Non-pigmented ciliary epithelial cell (primary cell): ENCODE results near the gene SRRM3.
A peak's percentile ranks its signal among the peaks of the same experiment; 100 is the strongest.
"Not testable (repeated sequence)": the region's sequence is repeated elsewhere in the genome, so short reads cannot be mapped to it uniquely, and the experiment has no call there.

Source experiments
- DNase-seq: peaks from one replicate; pipeline ENCODE4 v3.0.0-alpha.2; 2010; ENCODE audit warnings: low read depth

Gene SRRM3

GRCh38 chr7:76290847-76291350 lies 89.2 kb downstream of the SRRM3 start:
- not testable (repeated sequence) for DNase-seq

DNA sequence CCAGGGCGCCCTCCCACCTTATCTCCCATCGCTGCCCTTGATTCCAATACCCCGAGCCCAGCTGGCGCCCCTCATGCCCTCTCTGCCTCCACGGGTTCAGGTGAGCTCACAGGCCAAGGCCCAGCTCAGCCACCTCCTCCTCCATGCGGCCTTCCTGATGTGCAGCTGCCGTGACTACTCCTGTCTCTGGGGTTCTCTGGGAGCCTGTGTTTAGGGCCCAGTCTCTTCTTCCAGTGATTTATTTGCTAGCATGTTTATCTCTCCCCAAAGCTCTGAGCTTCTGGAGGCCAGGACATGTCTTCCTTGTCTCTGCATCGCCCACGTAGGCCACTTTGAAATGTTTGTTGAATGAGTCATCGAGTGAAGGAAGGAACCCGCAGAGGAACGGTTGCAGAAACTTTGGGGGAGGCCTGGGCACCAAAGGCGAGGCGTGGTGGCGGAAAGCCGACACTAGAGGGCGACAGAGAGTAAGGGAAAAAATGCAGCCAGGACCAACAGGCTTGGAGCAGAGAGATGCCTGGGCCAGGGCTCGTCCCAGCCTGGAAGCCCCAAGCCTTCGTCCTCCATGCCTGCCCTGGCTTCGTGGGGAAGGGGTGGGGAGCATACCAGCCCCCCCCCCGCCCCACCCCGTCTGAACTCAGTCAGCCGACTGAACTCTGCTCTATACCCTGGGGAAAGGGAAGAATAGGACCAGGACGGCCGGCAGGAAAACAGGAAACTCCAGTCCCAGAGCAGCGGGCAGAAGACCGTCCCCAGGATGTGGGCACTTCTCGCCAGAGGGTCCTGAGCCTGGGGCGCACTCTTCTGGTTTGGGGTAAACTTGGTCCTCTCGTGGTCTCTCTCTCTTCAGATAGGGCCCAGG lies 89.9 kb downstream of the SRRM3 start:
- DNase-seq, result peak; percentile 95

DNA sequence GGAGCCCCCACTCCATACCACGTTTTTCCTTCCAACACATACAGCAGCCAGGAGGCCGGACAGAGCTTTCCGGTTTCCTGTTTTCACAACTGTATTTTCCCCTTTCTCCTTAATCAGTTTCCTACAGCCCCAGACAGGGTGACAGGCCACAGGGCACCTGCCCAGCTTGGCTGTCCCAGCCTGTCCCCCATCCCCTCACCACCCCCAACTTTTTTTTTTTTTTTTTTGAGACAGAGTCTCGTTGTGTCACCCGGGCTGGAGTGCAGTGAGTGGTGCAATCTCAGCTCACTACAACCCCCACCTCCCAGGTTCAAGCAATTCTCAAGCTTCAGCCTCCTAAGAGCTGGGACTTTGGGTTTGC lies 90.5 kb downstream of the SRRM3 start:
- DNase-seq, result no peak

DNA sequence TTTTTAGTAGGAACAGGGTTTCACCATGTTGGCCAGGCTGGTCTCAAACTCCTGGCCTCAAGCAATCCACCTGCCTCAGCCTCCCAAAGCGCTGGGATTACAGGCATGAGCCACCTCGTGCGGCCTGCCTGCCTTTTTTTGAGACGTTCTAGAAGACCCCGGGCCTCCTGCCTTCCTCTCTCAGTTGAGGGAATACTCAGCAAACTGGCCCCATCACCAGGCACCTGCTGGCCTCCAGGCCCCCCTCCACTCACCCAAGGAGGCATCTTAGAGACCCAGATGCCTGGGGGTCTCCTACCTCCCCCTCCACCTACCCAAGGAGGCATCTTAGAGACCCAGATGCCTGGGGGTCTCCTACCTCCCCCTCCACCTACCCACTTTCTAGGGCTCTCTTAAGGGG lies 91.2 kb downstream of the SRRM3 start:
- DNase-seq, result not testable (repeated sequence)

GRCh38 chr7:76293407-76293901 lies 91.8 kb downstream of the SRRM3 start:
- DNase-seq, result no peak

- peak; percentile 81 for DNase-seq
These were observed 92.8 kb downstream of the SRRM3 start for GRCh38 chr7:76294344-76295024.

DNA sequence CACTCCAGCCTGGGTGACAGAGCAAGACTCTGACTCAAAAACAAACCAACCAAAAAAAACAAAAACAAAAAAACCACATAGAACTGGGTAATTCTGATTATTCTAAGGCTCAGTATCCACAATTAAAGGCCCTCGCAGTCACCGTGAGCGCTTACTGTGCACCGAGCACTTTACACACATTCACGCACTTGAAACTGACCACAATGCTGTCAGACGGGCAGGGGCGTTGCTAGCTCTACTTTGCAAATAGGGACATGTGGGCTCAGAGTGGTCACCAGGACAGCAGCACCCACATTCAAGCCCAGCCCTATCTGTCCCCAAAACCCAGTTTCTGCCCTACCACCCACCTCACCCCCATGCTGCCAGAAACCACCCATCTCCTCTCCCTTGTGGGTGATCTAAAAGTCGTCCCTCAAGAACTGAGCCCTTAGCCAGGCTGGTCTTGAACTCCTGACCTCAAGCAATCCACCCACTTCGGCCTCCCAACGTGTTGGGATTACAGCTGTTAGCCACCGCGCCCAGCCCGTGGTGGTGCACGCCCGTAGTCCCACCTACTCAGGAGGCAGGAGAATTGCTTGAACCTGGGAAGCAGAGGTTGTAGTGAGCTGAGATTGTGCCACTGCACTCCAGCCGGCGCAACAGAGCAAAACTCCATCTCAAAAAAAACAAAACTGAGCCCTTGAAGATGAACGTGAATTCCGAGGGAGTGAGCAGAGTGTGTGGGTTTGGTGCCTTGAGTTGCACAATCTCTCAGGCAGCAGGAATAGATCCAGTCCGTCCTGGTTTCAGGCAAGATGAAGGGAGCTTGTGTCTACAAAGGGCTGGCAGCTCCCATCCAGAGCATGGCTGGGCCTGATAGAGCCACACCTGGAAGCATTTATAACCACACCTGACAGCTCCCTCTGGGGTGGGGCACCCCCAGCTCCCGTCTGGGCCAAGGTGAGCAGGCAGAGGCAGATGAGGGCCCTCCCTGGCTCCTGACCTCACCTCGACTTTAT lies 95.3 kb downstream of the SRRM3 start:
- peak; percentile 85 for DNase-seq

- DNase-seq, result no peak
These were observed 98.6 kb downstream of the SRRM3 start for GRCh38 chr7:76300166-76300731.

GRCh38 chr7:76301000-76301399 lies 99.3 kb downstream of the SRRM3 start:
- no peak for DNase-seq

DNA sequence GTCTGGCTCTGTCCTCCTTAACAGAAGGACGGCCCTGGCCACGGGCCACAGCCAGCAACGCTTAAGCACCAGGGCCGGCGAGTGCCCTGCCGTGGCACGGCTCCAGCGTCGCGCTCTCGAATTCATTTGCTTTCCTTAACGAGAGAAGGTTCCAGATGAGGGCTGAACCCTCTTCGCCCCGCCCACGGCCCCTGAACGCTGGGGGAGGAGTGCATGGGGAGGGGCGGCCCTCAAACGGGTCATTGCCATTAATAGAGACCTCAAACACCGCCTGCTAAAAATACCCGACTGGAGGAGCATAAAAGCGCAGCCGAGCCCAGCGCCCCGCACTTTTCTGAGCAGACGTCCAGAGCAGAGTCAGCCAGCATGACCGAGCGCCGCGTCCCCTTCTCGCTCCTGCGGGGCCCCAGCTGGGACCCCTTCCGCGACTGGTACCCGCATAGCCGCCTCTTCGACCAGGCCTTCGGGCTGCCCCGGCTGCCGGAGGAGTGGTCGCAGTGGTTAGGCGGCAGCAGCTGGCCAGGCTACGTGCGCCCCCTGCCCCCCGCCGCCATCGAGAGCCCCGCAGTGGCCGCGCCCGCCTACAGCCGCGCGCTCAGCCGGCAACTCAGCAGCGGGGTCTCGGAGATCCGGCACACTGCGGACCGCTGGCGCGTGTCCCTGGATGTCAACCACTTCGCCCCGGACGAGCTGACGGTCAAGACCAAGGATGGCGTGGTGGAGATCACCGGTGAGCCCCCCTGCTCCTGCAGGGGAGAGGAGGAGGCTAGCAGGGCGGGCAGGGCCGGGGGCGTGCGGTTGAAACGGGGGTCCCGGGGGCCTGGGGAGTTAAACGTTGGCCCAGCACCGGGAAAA lies 100.9 kb downstream of the SRRM3 start, which contains the start of gene HSPB1:
TSS of gene HSPB1 (plus strand) at position 327 of the 855 bp plus-strand sequence. CDS start at position 367, 40 bp downstream.
- DNase-seq, result no peak

DNA sequence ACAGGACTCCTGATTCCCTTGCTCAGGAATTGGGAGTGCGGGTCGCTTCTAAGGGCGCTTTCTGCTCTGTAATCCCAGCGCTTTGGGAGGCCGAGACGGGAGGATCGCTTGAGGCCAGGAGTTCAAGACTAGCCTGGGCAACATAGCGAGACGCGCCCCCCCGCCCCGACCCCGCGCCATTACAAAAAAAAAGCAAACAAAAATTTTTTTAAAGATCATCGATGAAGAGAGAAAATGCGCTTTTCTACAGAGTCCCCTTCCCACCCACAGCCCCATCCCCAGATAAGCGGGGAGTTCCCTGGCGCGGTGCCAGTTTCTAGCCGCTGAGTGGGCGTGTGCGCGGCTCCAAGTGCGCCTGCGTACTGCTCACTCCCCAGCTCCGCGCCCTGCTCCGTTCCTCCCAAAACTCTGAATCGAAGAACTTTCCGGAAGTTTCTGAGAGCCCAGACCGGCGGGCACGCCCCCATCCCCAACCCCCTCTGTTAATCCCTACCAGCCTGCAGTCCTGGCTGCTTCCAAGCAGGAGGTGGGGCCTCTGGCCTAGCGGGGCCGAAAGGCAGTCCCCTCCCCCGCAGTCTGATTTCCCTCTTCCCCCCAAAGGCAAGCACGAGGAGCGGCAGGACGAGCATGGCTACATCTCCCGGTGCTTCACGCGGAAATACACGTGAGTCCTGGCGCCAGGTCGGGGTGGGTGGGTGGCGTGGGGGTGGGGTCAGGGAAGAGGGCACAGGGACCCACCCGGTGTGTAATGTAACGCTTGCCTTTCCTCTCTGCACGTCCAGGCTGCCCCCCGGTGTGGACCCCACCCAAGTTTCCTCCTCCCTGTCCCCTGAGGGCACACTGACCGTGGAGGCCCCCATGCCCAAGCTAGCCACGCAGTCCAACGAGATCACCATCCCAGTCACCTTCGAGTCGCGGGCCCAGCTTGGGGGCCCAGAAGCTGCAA lies 101.8 kb downstream of the SRRM3 start:
- no peak for DNase-seq

DNA sequence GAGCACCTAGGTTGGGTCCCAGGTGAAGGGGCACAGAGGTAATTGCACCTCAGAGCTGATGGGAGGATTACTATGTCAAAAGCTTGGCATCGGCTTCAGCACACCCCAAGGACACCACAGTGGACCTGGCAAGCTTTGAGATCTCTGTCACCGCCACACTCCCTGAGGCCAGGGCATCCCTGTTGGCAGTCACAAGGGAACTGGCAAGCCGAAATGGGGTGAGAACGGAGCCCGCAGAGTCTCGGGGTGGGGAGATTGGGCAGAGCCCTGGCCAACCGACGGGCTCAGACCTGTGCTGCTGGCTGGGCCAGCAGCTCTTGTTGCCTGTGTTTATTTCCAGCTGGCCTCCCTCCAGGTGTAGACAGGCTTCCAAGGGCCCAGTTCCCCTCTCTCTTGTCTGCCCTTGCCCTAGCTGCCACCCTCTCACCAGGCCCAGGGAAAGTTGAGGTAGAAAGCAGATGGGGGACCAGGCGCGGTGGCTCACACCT lies 103.2 kb downstream of the SRRM3 start:
- DNase-seq, result no peak

DNA sequence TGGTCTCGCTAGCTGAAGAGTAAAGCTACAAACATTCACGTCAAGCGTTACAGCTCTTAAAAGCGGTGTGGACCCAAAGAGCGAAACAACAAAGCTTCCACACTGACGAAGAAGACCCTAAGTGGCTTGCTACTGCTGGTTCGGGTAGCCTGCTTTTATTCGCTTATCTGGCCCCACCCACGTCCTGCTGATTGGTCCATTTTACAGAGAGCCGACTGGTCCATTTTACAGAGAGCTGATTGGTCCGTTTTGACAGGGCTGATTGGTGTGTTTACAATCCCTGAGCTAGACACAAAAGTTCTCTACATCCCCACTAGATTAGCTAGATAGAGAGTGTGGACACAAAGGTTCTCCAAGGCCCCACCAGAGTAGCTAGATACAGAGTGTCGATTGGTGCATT lies 107.2 kb downstream of the SRRM3 start:
- DNase-seq, result not testable (repeated sequence)

- DNase-seq, result not testable (repeated sequence)
These were observed 107.8 kb downstream of the SRRM3 start for GRCh38 chr7:76309341-76310101.

DNA sequence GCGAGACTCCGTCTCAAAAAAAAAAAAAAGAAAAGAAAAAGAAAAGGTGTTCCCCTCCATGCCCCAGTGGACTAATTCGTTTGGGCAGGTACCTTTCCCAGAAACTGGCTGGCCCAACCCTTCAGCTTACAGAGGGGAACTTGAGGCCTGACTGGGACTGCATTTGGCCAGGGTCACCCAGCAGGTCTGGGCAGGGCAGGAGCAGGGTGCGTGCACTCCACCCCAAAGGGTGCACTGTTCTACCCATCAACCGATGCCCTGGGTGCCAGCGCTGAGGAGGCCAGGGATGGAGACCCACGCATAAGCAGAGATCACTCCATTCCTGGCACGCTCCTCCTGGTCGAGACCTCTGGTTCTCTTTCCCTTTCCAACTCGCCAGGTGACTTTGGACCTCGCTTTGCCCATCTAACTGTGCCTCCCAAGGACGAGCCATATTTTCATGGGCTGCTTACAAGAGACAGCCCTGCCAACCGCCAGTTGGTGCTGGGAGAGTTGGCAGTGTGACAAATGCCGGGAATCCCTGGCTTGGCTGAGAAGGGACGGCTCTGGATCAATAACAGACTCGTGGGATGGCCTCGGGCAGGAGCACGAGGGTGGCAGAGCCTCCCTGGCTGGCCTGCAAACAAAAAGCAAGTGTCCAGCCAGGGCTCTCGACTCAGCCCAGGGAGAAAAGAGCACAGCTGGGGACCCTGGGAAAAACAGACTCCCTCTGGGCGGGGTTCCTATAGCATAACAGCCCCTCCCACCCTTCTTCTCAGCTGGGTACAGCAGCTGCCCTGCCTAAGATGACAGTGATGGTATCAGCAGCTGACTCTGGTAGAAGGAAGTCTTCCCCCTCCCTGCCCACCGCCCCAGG lies 108.6 kb downstream of the SRRM3 start:
- no peak for DNase-seq

- not testable (repeated sequence) for DNase-seq
These were observed 110.1 kb downstream of the SRRM3 start for GRCh38 chr7:76311838-76312237.

GRCh38 chr7:76314042-76314721 lies 112.5 kb downstream of the SRRM3 start:
- no peak for DNase-seq
